SH-SY5Y (cell line): ENCODE data around the gene HOXA9.

ENCODE experiments used
- GATA2 ChIP-seq: IDR thresholded peaks from 2 replicates; pipeline ENCODE4 v1.6.1; 2011; ENCODE audit warnings: mild to moderate bottlenecking, low read depth, low read length
- GATA3 ChIP-seq: IDR thresholded peaks from 2 replicates; pipeline ENCODE4 v1.6.1; 2011; ENCODE audit warnings: low read depth, mild to moderate bottlenecking, low read length, moderate library complexity

- TF ChIP-seq GATA3 (no peak), GATA2 (no peak)
Measured at GRCh38 chr7:27150568-27151340, 14.6 kb downstream of the HOXA9 start.
